ENCODE measurements around the gene SIGMAR1. TPM values are rescaled to one million over a fixed set of nuclear protein-coding genes. Genes with fewer than 3 reads are reported as not detected.

SIGMAR1 gene
- total RNA-seq, 1 experiment from 2014 or later, result 138 TPM

GRCh38 chr9:34590381-34591247, 47.0 kb downstream of the SIGMAR1 start:
- peak overlapping the region; percentile 64 for H3K4me3 ChIP-seq (ENCODE audit: insufficient read depth, low read depth, low read length)
- DNase-seq, result peak; percentile 84
- H3K36me3 ChIP-seq (replicated peaks; ENCODE audit: control insufficient read depth, insufficient read depth, low read length), result no peaks in the 10 kb centered on the region
- H3K27me3 ChIP-seq (ENCODE audit: control insufficient read depth, insufficient read depth, low read length), result peaks cover 81% of the 10 kb centered on the region

- Histone ChIP-seq H3K27me3 (ENCODE audit: control insufficient read depth, insufficient read depth, low read length) (peaks cover 89% of the 10 kb centered on the region), H3K36me3 (replicated peaks; ENCODE audit: control insufficient read depth, insufficient read depth, low read length) (no peaks in the 10 kb centered on the region), H3K4me3 (ENCODE audit: insufficient read depth, low read depth, low read length) (peak within 1 kb of the TSS; percentile 64)
- DNase-seq, result peak; percentile 95
Measured at GRCh38 chr9:34589636-34590380, 47.8 kb downstream of the SIGMAR1 start, which contains the start of gene CNTFR. Gene CNTFR (minus strand): TSS chr9:34589724. CDS start chr9:34568981, 20,743 bp downstream.

DNA sequence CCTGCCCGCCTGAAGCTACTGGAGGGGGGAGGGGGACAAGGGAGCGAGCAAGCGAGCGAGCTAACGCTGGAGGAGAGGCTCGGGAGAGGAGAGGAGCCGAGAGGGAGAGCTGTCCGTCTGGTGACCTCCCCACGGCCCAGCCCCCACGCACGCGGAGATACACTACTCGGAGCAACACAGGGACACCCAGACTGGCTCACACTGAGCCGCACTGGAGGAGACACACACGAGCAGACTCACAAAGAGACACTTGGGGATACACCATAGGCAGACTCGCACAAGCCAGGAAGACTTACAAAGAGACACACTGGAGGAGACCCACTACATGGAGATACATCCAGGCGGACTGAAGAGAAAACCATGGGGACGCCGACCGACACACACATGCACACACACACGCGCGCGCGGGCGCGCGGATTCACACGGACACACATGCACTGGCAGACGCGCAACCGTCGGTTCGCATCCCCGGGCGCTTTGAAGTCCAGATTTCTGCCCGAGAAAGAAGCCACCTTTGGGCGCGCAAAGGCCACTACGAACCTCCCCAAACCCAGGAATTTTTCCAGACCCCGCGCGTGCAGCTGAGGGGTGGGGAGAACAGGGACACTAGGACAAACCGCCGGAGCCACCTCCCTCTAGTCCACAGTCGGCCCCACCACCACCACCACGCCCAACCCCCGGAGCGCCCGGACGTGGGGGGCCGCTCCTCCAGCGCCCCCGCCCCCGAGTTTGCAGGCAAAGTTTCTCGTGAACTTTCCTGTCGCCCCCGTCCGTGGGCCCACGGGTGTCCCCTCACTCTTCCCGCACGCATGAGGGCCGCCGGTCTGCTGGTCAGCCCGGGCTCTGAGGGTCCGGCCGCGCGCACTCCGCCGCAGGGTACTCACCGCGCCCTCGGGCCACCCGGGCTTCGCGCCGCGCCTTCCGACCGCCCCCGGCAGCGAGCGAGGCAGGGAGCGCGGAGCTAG, 48.6 kb downstream of the SIGMAR1 start:
- Histone ChIP-seq H3K36me3 (replicated peaks; ENCODE audit: control insufficient read depth, insufficient read depth, low read length) (no peaks in the 10 kb centered on the region), H3K4me3 (ENCODE audit: insufficient read depth, low read depth, low read length) (peak overlapping the region; percentile 64), H3K27me3 (ENCODE audit: control insufficient read depth, insufficient read depth, low read length) (peaks cover 96% of the 10 kb centered on the region)
- peak; percentile 82 for DNase-seq

DNA sequence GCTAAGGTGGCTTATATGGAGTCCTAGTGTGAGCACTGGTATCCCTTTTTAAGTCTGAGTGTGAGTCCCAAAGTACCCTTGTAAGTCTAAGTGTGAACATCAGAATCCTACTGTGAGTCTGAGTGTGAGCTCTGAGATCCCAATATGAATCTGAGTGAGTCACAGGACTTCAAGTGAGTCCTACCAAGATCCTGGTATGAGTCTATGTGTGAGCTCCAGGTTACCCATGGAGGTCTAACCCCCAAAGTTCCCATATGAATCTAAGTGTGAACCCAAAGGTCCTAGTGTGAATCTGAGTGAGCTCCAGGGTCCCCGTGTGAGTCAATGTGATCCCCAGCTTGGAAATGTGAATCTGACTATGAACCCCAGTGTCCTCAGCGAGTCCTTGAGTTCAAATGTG, 50.3 kb downstream of the SIGMAR1 start:
- H3K4me3 ChIP-seq (ENCODE audit: insufficient read depth, low read depth, low read length), result no peak overlapping the region
- no peaks in the 10 kb centered on the region for H3K36me3 ChIP-seq (replicated peaks; ENCODE audit: control insufficient read depth, insufficient read depth, low read length)
- H3K27me3 ChIP-seq (ENCODE audit: control insufficient read depth, insufficient read depth, low read length), result peaks cover 86% of the 10 kb centered on the region
- no peak for DNase-seq

- no peak for DNase-seq
- Histone ChIP-seq H3K27me3 (ENCODE audit: control insufficient read depth, insufficient read depth, low read length) (peaks cover 78% of the 10 kb centered on the region), H3K4me3 (ENCODE audit: insufficient read depth, low read depth, low read length) (no peak overlapping the region), H3K36me3 (replicated peaks; ENCODE audit: control insufficient read depth, insufficient read depth, low read length) (no peaks in the 10 kb centered on the region)
Measured at GRCh38 chr9:34585946-34586669, 51.5 kb downstream of the SIGMAR1 start.

- no peak for DNase-seq
- Histone ChIP-seq H3K4me3 (ENCODE audit: insufficient read depth, low read depth, low read length) (no peak overlapping the region), H3K36me3 (replicated peaks; ENCODE audit: control insufficient read depth, insufficient read depth, low read length) (no peaks in the 10 kb centered on the region), H3K27me3 (ENCODE audit: control insufficient read depth, insufficient read depth, low read length) (peaks cover 77% of the 10 kb centered on the region)
Measured at GRCh38 chr9:34584970-34585369, 52.6 kb downstream of the SIGMAR1 start.

Other genes with a start within 250 kb of the SIGMAR1 start
- 20.3 and 22.7 TPM in 2 replicates for gene FAM219A, start 179.2 kb downstream of the SIGMAR1 start, total RNA-seq (2014; rRNA removed; shearing (Covaris generic))
- gene DNAI1, start 179.0 kb downstream of the SIGMAR1 start, total RNA-seq (2014; rRNA removed; shearing (Covaris generic)), result 0.35 and 0.96 TPM in 2 replicates
- 33.3 and 35.1 TPM in 2 replicates for gene ENHO, start 114.8 kb downstream of the SIGMAR1 start, total RNA-seq (2014; rRNA removed; shearing (Covaris generic))
- 26.6 and 43.2 TPM in 2 replicates for gene CNTFR, start 48.1 kb downstream of the SIGMAR1 start, total RNA-seq (2014; rRNA removed; shearing (Covaris generic))
- gene RPP25L, start 25.7 kb downstream of the SIGMAR1 start, total RNA-seq (2014; rRNA removed; shearing (Covaris generic)), result 41.5 and 46.0 TPM in 2 replicates
- gene DCTN3, start 17.3 kb downstream of the SIGMAR1 start, total RNA-seq (2014; rRNA removed; shearing (Covaris generic)), result 19.4 and 23.6 TPM in 2 replicates
- gene ARID3C, start 8.7 kb downstream of the SIGMAR1 start, total RNA-seq (2014; rRNA removed; shearing (Covaris generic)), result not detected in 2 replicates
- gene GALT, start 8.9 kb upstream of the SIGMAR1 start, total RNA-seq (2014; rRNA removed; shearing (Covaris generic)), result 33.5 and 42.0 TPM in 2 replicates
- gene IL11RA, start 14.4 kb upstream of the SIGMAR1 start, total RNA-seq (2014; rRNA removed; shearing (Covaris generic)), result 7.3 and 9.8 TPM in 2 replicates
- gene CCL27, start 24.9 kb upstream of the SIGMAR1 start, total RNA-seq (2014; rRNA removed; shearing (Covaris generic)), result 0.10 and 0.41 TPM in 2 replicates
- gene CCL19, start 53.5 kb upstream of the SIGMAR1 start, total RNA-seq (2014; rRNA removed; shearing (Covaris generic)), result not detected in 2 replicates
- not detected in 2 replicates for gene CCL21, start 72.3 kb upstream of the SIGMAR1 start, total RNA-seq (2014; rRNA removed; shearing (Covaris generic))